Pancreas (tissue), 10 donors: ENCODE results near the gene PDCD1. TPM values are rescaled to one million over a fixed set of nuclear protein-coding genes. Genes with fewer than 3 reads are reported as not detected.
"Not testable (repeated sequence)": the region's sequence is repeated elsewhere in the genome, so short reads cannot be mapped to it uniquely, and the experiment has no call there.

Experiments
- ATAC-seq, 4 donors: fragments of 200-7000 bp; cut with Tn5 transposase; one replicate each; pipeline versions ENCODE4 v1.8.0 to v1.9.1; 2020; ENCODE audit warnings: mild to moderate bottlenecking in 4 of 4, moderate library complexity in 4 of 4
- DNase-seq, 6 donors: peaks; one replicate each; pipeline ENCODE4 v3.0.0-alpha.2; 2020
- FAIRE-seq: peaks from 2 replicates; lab custom pipeline; 2012; peaks lifted over from hg19 to GRCh38; lab: Jason Lieb, UNC
- H3K27ac ChIP-seq, 4 donors: fragments of 200-600 bp; sonication (generic); 1 replicate in 3 of 4; 2 replicates in 1 of 4; pipeline versions ENCODE4 v1.5.0 to v1.8.0; 2020
- H3K27me3 ChIP-seq, 4 donors: fragments of 200-600 bp; one replicate each; pipeline ENCODE4 v1.8.0; 2021
- H3K36me3 ChIP-seq, 3 donors: fragments of 200-600 bp; sonication (generic) in 1 of 3; one replicate each; pipeline versions ENCODE4 v1.5.0 to v1.8.0; 2020 to 2021
- H3K4me1 ChIP-seq, 3 donors: fragments of 200-600 bp; one replicate each; pipeline ENCODE4 v1.8.0; 2021
- H3K4me3 ChIP-seq, 4 donors: fragments of 200-600 bp; sonication (generic) in 2 of 4; one replicate each; pipeline versions ENCODE4 v1.5.0 to v1.8.0; 2020 to 2021
- H3K9me3 ChIP-seq, 4 donors: fragments of 200-600 bp; one replicate each; pipeline ENCODE4 v1.8.0; 2021
- CTCF ChIP-seq, 4 donors: fragments of 200-600 bp; sonication (generic) in 3 of 4; IDR thresholded peaks; one replicate each; pipeline versions ENCODE4 v1.5.0 to v1.8.0; 2021; ENCODE audit warnings: antibody characterized with exemption in 4 of 4
- WGBS, 2 donors: extraction: QIAGEN DNeasy Blood & Tissue Kit; methylation state at CpG; one replicate each; pipeline ENCODE4 v1.1.7; 2013; 5-methylcytosine and 5-hydroxymethylcytosine counted together
- intact Hi-C, 3 donors: fragments of 100-400 bp; cut with DNase I; formaldehyde crosslinking; loops; one replicate each; pipeline versions ENCODE4 v1.11.1 to v1.14.2; 2022
- polyA plus RNA-seq, 2 donors: library from polyadenylated mRNA; stranded (reverse); fragments of 200-250 nt; gene quantifications; one replicate each; pipeline ENCODE4 v1.2.3, GENCODE V29; 2013
- total RNA-seq, 6 donors: library from RNA; stranded (reverse); fragmentation: NEBNext Ultra II Directional in 4 of 6; extraction: Animal tissue kit (Norgen Biotek cat#: 25700) in 4 of 6; gene quantifications; one replicate each; pipeline versions ENCODE4 v1.2.1 to v1.2.4, GENCODE V29; 2021 to 2023
- donor health status: healthy with polysubstance abuse.
- donor health status: DM: no; HTN: no; CAD: no; lungs with moderate emphysema.
- donor health status: DM: no; HTN: no; CAD: no.
- donor health status: control.
- donor health status: control.
- donor health status: Bipolar disorder and iron deficiency.
- donor health status: DM: yes; HTN: yes; CAD: no.
- donor health status: DM: no; HTN: no; CAD: no.
- donor health status: DM: no; HTN: no; CAD: no.
- donor health status: DM: yes; HTN: yes; CAD: no.

PDCD1 gene
- total and polyA plus RNA-seq, 8 donors, result 0.09 to 0.63 (median 0.23) TPM; not detected in 1

GRCh38 chr2:241822264-241822623 is 36.5 kb downstream of the PDCD1 start:
- H3K27ac ChIP-seq, result no peak overlapping the region
- DNase-seq, result no peak
- WGBS, 2 donors, result 48 to 59% methylated on average over 14 of the region's 14 CpGs
- H3K36me3 ChIP-seq, result no peaks in the 10 kb centered on the region
- intact Hi-C loops, result no loop called here
- no peak for ATAC-seq
- no peaks in the 10 kb centered on the region for H3K27me3 ChIP-seq
- no peaks in the 10 kb centered on the region for H3K4me1 ChIP-seq
- no peak overlapping the region for H3K4me3 ChIP-seq
- FAIRE-seq, result no peak
- TF ChIP-seq CTCF (IDR thresholded peaks at IDR 0.05), result no peak
- no peaks in the 10 kb centered on the region for H3K9me3 ChIP-seq

GRCh38 chr2:241821460-241822263 is 37.0 kb downstream of the PDCD1 start:
- no peaks in the 10 kb centered on the region for H3K9me3 ChIP-seq
- DNase-seq (no peak), FAIRE-seq (no peak), ATAC-seq (no peak)
- no peaks in the 10 kb centered on the region for H3K4me1 ChIP-seq
- H3K36me3 ChIP-seq, result no peaks in the 10 kb centered on the region
- H3K27me3 ChIP-seq, result no peaks in the 10 kb centered on the region
- no peak overlapping the region for H3K27ac ChIP-seq
- TF ChIP-seq CTCF (IDR thresholded peaks at IDR 0.05), result no peak
- no peak overlapping the region for H3K4me3 ChIP-seq
- 76 to 80% methylated on average over 28 of the region's 28 CpGs for WGBS, 2 donors
- intact Hi-C loops, result no loop called here

- DNase-seq, result peak in 4 of 6 donors; percentile 13 to 61 (median 40)
- FAIRE-seq, result no peak
- Histone ChIP-seq H3K27me3 (no peaks in the 10 kb centered on the region), H3K4me3 (no peak overlapping the region), H3K36me3 (no peaks in the 10 kb centered on the region), H3K27ac (no peak overlapping the region), H3K4me1 (no peaks in the 10 kb centered on the region), H3K9me3 (no peaks in the 10 kb centered on the region)
- 78 to 89% methylated on average over 21 to 31 of the region's 31 CpGs for WGBS, 2 donors
- intact Hi-C loops, result no loop called here
- TF ChIP-seq CTCF (IDR thresholded peaks at IDR 0.05), result no peak
- ATAC-seq, result no peak
Observed at GRCh38 chr2:241820625-241821384, 37.9 kb downstream of the PDCD1 start.

GRCh38 chr2:241819947-241820624 is 38.6 kb downstream of the PDCD1 start:
- H3K27ac ChIP-seq, intact Hi-C loops, H3K36me3 ChIP-seq, H3K9me3 ChIP-seq, H3K4me1 ChIP-seq, FAIRE-seq, H3K4me3 ChIP-seq, H3K27me3 ChIP-seq, ATAC-seq: not testable (repeated sequence)
- peak in 3 of 6 donors; percentile 9 to 71 (median 31) for DNase-seq
- WGBS, 2 donors, result 78 to 81% methylated on average over 27 of the region's 27 CpGs

GRCh38 chr2:241818943-241819270 is 39.8 kb downstream of the PDCD1 start:
- Histone ChIP-seq H3K36me3 (no peaks in the 10 kb centered on the region), H3K9me3 (no peaks in the 10 kb centered on the region), H3K4me1 (no peaks in the 10 kb centered on the region), H3K27ac (no peak overlapping the region), H3K4me3 (no peak overlapping the region), H3K27me3 (no peaks in the 10 kb centered on the region)
- FAIRE-seq, result no peak
- ATAC-seq, result peak in 3 of 4 donors; percentile 37 to 64 (median 46)
- WGBS, 2 donors, result 32 to 33% methylated on average over 10 of the region's 10 CpGs
- DNase-seq, result peak in 3 of 6 donors; percentile 31 to 62 (median 32)
- intact Hi-C loops, result no loop called here
- no peak for TF ChIP-seq CTCF (IDR thresholded peaks at IDR 0.05)
